GM10266 (cell line): ENCODE results near the gene SLC12A7.
"Not testable (repeated sequence)": the region's sequence is repeated elsewhere in the genome, so short reads cannot be mapped to it uniquely, and the experiment has no call there.

Experiments used
- DNase-seq: peaks from one replicate; pipeline ENCODE4 v3.0.0; 2012; ENCODE audit errors: extremely low spot score
- CTCF ChIP-seq: IDR thresholded peaks from 2 replicates; pipeline ENCODE4 v1.5.1; 2012; ENCODE audit warnings: mild to moderate bottlenecking, low read depth; ENCODE audit not compliant: control insufficient read depth, insufficient read depth; ENCODE audit errors: missing control alignments

SLC12A7 gene

GRCh38 chr5:1103093-1103492, 8.8 kb downstream of the SLC12A7 start:
- DNase-seq, result no peak
- TF ChIP-seq CTCF, result no peak

GRCh38 chr5:1101961-1102713, 9.7 kb downstream of the SLC12A7 start:
- no peak for DNase-seq
- no peak for TF ChIP-seq CTCF

- TF ChIP-seq CTCF, result no peak
Observed at GRCh38 chr5:1100664-1101574, 10.9 kb downstream of the SLC12A7 start.

GRCh38 chr5:1099926-1100663, 11.8 kb downstream of the SLC12A7 start:
- no peak for TF ChIP-seq CTCF
- no peak for DNase-seq

More at GRCh38 chr5:1100664-1101574, 10.9 kb downstream of the SLC12A7 start:
- DNase-seq, result no peak

GRCh38 chr5:1098986-1099597, 12.8 kb downstream of the SLC12A7 start:
- no peak for DNase-seq
- no peak for TF ChIP-seq CTCF

- not testable (repeated sequence) for DNase-seq
Observed at GRCh38 chr5:1097988-1098385, 13.9 kb downstream of the SLC12A7 start.

- TF ChIP-seq CTCF, result no peak
- DNase-seq, result no peak
Observed at GRCh38 chr5:1097381-1097987, 14.4 kb downstream of the SLC12A7 start.
